Cardiac muscle cell (in vitro differentiated cells and primary cell): Measurements from ENCODE around the gene PLCXD3. TPM values are rescaled to one million over a fixed set of nuclear protein-coding genes. Genes with fewer than 3 reads are reported as not detected.
"Not testable (repeated sequence)": the region's sequence is repeated elsewhere in the genome, so short reads cannot be mapped to it uniquely, and the experiment has no call there.

Experiments used
- DNase-seq, 2 donors: peaks; one replicate each; pipeline versions ENCODE4 v3.0.0 to v3.0.0-alpha.2; 2010 to 2017; ENCODE audit warnings: low read depth in 1 of 2, low spot score in 1 of 2
- H3K27ac ChIP-seq: fragments of 200-600 bp; sonication (generic); 2 replicates; pipeline ENCODE4 v1.5.1; 2016
- H3K27me3 ChIP-seq: fragments of 200-600 bp; sonication (generic); 2 replicates; pipeline ENCODE4 v1.6.0; 2016; ENCODE audit warnings: control low read depth
- H3K36me3 ChIP-seq: fragments of 200-600 bp; sonication (generic); 2 replicates; pipeline ENCODE4 v1.5.1; 2016; ENCODE audit warnings: control low read depth
- H3K4me1 ChIP-seq: fragments of 200-600 bp; sonication (generic); 2 replicates; pipeline ENCODE4 v1.8.1; 2017; ENCODE audit warnings: low read depth, mild to moderate bottlenecking, mixed run types
- H3K4me3 ChIP-seq: fragments of 200-600 bp; sonication (generic); 2 replicates; pipeline ENCODE4 v1.5.1; 2016; ENCODE audit warnings: mild to moderate bottlenecking
- H3K9me3 ChIP-seq: fragments of 200-600 bp; sonication (generic); 2 replicates; pipeline ENCODE4 v1.5.1; 2017; ENCODE audit warnings: low read depth, mild to moderate bottlenecking, control low read depth
- polyA plus RNA-seq: library from polyadenylated mRNA; unstranded; fragments of >200 nt; fragmentation: Nextera tagmentation; extraction: Ambion mirVana; gene quantifications from 2 replicates; pipeline ENCODE4 v1.2.1, GENCODE V29; 2016
- total RNA-seq: library from RNA; depleted of rRNA; stranded (reverse); fragments of >200 nt; gene quantifications from 2 replicates; pipeline ENCODE4 v1.2.3, GENCODE V29; 2016
- TF ChIP-seq, protein P1 (sequence below): IDR thresholded peaks from 2 replicates; pipeline ENCODE4 v1.5.1; 2012; ENCODE audit warnings: low read depth, mild to moderate bottlenecking, low read length

PLCXD3 gene
- total and polyA plus RNA-seq, 2 experiments from 2014 or later = 7.9 to 58.6 TPM

DNA sequence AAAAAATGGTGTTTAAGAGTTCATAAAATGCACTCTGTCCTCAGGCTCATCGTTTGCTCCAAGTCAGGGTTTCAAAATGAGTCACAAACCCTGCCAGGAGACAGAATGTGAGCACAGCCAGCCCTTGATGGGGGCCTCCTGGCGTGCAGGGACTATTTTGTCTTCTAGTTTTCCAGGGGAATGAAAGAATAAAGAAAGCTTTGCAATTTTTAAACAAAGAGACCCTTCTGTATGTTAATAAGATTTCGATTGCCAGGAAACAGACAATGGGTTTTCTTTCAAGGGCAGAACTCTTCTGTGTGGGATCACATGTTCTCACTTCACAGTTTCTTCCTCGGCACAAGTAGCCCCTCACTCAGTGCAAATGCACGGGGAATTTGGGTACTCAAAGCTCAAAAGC lies 175.6 kb downstream of the PLCXD3 start:
- Histone ChIP-seq H3K4me1 (peaks cover 14% of the 10 kb centered on the region), H3K4me3 (no peak overlapping the region), H3K9me3 (no peaks in the 10 kb centered on the region), H3K27ac (peak overlapping the region; percentile 39), H3K36me3 (no peaks in the 10 kb centered on the region), H3K27me3 (no peaks in the 10 kb centered on the region)
- DNase-seq = peak in 1 of 2 donors; percentile 63
- TF ChIP-seq, protein P1, sequence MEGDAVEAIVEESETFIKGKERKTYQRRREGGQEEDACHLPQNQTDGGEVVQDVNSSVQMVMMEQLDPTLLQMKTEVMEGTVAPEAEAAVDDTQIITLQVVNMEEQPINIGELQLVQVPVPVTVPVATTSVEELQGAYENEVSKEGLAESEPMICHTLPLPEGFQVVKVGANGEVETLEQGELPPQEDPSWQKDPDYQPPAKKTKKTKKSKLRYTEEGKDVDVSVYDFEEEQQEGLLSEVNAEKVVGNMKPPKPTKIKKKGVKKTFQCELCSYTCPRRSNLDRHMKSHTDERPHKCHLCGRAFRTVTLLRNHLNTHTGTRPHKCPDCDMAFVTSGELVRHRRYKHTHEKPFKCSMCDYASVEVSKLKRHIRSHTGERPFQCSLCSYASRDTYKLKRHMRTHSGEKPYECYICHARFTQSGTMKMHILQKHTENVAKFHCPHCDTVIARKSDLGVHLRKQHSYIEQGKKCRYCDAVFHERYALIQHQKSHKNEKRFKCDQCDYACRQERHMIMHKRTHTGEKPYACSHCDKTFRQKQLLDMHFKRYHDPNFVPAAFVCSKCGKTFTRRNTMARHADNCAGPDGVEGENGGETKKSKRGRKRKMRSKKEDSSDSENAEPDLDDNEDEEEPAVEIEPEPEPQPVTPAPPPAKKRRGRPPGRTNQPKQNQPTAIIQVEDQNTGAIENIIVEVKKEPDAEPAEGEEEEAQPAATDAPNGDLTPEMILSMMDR = no peak

GRCh38 chr5:41334221-41334620 lies 176.2 kb downstream of the PLCXD3 start:
- H3K4me1 ChIP-seq = peaks cover 14% of the 10 kb centered on the region
- H3K27me3 ChIP-seq = no peaks in the 10 kb centered on the region
- H3K4me3 ChIP-seq = no peak overlapping the region
- TF ChIP-seq, protein P1 = no peak
- no peaks in the 10 kb centered on the region for H3K36me3 ChIP-seq
- H3K27ac ChIP-seq = peak overlapping the region; percentile 39
- H3K9me3 ChIP-seq = no peaks in the 10 kb centered on the region
- no peak for DNase-seq

- TF ChIP-seq, protein P1 = no peak
- Histone ChIP-seq H3K27ac (no peak overlapping the region), H3K9me3 (no peaks in the 10 kb centered on the region), H3K4me3 (no peak overlapping the region), H3K27me3 (no peaks in the 10 kb centered on the region), H3K36me3 (no peaks in the 10 kb centered on the region), H3K4me1 (peaks cover 10% of the 10 kb centered on the region)
- no peak for DNase-seq
Observed at GRCh38 chr5:41325074-41325473, 185.3 kb downstream of the PLCXD3 start.

- not testable (repeated sequence) for DNase-seq, H3K4me1 ChIP-seq, H3K27me3 ChIP-seq, H3K4me3 ChIP-seq, H3K36me3 ChIP-seq, H3K27ac ChIP-seq, H3K9me3 ChIP-seq
Observed at GRCh38 chr5:41322826-41323225, 187.6 kb downstream of the PLCXD3 start.

- Histone ChIP-seq H3K4me1 (no peaks in the 10 kb centered on the region), H3K27ac (no peak overlapping the region), H3K9me3 (no peaks in the 10 kb centered on the region), H3K27me3 (no peaks in the 10 kb centered on the region), H3K4me3 (no peak overlapping the region), H3K36me3 (no peaks in the 10 kb centered on the region)
- TF ChIP-seq, protein P1 = no peak
- DNase-seq = no peak
Observed at GRCh38 chr5:41312478-41313060, 197.8 kb downstream of the PLCXD3 start.

DNA sequence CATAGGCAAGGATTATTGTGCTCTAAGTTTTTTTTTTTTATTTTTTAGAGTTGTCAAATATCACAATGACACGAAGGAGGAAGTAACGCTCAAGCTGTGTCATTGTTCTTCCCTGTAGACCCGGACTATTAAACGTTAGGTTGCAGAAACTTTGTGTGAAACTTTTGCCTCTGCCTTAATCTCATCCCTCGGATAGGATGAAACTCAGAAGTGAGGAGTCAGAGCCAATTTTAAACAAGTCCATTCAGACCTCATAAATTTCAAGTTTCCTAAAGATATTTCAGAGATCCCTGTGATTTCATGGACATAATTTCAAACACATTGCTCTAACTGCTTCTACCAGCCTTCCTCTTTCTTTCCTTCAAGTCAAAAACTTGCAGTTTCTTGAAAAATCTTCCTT lies 198.3 kb downstream of the PLCXD3 start:
- H3K36me3 ChIP-seq = no peaks in the 10 kb centered on the region
- no peaks in the 10 kb centered on the region for H3K9me3 ChIP-seq
- no peaks in the 10 kb centered on the region for H3K27me3 ChIP-seq
- no peak overlapping the region for H3K4me3 ChIP-seq
- H3K4me1 ChIP-seq = no peaks in the 10 kb centered on the region
- no peak for DNase-seq
- TF ChIP-seq, protein P1 = no peak
- H3K27ac ChIP-seq = no peak overlapping the region
